Fibroblast of peridontal ligament (primary cell): ENCODE results near the gene UNC80.

Source experiments
- DNase-seq: peaks from one replicate; pipeline ENCODE4 v3.0.0-alpha.2; 2010; ENCODE audit errors: extremely low read depth

The UNC80 gene

DNA sequence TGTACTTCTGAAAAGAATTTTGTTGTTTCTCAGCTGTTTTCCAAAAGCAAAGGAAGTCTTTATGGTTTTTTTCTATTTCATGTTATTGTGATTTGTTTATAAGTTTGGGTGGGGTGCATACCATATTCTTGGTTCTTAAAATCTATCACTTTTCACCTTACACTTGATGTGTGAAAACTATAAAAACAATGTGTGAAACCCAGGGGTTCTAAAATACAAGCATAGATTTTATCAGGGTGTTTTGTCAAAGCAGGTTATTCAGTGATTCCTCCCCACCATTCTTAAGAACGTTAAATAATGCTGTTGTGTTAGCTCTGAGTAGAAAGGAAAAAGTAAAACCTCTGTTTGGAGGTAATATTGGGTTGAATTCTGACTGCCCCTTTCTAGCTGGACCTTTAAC lies 248.5 kb downstream of the UNC80 start:
- DNase-seq, result no peak

DNA sequence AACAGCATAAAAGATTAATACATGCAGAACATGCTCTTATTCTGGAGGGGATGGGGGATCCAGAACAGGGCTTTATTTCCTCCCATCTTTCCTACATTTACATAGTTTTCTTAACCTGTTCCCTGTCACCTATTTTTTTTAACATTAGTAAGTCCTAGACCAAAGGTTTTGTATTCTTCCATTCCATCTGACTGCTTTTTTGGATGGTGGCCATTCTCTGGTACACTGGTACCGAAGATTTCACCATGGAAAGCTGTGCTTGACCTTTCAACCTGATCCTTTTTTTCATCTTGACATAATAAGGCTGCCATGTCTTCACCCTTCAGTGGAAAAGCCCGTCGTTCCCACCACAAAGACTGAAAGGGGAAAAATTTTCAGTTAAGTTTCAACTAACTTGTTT lies 251.2 kb downstream of the UNC80 start:
- DNase-seq, result no peak

DNA sequence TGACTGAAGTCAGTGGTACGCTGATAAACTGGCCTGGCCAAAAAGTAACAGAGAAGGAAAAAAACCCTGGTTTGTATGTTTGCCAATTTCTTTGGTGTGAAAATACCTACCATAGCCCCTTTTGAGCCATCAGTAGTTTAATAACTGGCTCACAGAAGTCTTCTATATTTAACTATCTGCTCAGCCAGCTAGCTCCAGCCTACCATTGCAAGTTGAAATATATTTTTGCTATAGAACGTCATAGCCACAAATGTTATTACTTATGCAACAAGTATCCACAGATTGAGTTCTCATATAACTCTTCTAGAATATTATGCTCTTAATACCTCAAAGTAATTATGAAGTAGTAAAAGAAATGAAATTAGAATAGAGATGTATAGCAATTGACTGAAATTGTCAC lies 256.0 kb downstream of the UNC80 start:
- DNase-seq, result no peak

DNA sequence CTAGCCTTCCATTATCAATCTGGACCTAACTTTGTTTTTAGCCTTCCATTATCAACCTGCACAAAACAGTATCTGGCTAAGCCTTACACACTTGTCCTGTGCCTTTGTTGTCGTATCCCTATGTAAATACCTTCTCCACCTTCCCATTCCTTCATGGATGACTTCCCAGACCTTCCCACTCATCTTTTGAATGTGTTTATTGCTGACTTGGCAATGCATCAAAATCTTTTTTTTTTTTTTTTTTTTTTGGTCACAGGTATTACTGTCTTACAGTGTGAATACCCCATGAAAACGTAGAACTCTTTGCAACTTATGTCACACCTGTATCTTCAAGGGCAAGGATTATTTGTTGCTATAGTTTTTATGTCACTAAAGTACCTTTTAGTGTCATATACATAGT lies 256.5 kb downstream of the UNC80 start:
- no peak for DNase-seq

DNA sequence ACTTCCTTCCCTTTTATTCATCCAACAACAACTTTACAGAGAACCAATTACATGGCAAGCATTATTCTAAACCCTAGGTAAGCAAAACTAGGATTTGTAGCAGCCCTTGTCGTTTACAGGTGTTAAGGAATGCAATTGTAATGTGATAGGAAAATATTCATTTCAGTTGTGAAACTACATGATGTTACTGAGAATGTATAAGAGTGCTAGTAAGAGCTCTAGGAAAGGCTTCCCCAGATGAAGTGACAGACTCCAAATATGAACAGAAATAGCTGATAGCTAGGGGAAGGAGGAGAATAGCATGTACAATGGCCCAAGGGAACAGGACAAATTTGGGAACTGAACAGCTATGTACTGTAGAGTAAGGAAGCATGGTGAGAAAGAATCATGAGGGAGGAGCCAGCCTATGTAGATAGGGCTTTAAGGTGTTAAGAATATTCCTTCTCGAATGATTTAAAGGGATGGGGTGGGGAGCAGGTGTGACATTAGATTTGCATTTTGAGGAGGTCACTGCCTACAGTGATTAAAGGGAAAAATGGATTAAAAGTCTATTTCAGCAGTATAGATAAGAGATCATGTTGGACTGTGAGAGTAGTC lies 262.6 kb downstream of the UNC80 start:
- DNase-seq, result no peak

DNA sequence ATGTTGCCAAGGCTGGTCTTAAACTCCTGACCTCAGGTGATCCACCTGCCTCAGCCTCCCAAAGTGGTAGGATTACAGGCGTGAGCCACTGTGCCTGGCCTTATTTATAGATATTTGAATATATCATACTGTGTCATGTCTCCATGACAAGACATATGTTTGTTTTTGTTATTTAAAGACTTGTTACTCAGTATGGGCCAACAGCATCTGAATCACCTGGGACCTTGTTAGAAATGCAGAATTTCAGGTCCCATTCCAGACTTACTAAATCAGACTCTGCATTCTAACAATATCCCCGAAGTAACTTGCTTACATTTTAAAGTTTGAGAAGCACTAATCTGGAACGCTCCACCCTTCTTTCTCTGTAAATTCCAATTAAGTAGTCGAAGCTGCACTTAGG lies 264.0 kb downstream of the UNC80 start:
- DNase-seq, result no peak

DNA sequence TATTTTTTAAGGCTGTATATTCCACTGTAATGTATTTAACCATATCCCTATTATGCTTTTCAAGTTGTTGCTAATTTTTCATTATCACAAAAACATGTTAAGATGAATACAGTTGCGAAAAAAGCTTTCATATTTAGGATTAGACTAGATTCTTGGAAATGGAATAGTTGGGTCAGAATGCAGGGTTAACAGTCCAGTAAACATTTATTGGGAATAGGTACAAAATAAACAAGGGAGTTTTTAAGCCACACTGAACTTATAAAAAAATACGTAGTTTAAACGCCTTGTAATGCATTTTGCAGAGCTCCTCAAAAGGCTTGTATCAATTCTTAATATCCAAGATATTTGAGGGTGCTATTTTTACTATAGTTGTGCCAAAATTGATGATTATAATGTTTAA lies 266.4 kb downstream of the UNC80 start:
- DNase-seq, result no peak

DNA sequence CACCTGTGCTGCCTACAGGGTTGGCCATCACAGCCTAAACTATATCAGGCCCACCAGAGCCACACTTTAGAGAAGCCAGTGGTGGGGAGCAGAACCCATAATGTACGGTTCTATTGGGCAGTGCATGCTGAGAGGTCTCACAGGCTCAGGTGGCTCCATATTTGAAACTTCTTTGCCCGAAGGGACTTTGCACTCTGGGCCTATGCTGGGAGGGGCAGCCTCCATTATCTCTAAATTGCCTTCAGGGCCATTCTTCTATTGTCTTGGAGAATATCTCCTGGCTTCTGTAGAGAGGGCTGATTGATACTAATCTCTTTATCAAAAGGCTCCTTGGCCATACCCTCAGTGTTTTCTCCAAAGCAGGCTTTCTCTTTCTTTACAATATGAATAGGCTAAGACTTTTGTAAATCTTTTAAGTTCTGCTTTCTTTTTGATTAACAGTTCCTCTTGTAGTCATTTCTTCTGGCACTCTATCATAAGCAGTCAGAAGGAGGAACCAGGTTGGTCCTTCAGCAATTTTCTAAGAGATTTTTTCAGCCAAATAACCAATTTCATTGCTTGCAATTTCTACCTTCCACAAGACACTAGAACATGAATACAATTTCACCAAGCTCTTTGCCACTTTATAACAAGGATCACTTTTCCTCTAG lies 275.3 kb downstream of the UNC80 start:
- DNase-seq, result no peak
